COLO668 (cell line): ENCODE data around the gene C14orf132.

Experiments
- DNase-seq: peaks from one replicate; lab custom pipeline; 2025; ENCODE audit not compliant: unreplicated experiment; lab: John Stamatoyannopoulos, UW

The C14orf132 gene

GRCh38 chr14:96039633-96040311, 610 bp downstream of the C14orf132 start:
- DNase-seq, result peak; percentile 68

GRCh38 chr14:96040828-96041371, 1.7 kb downstream of the C14orf132 start:
- DNase-seq, result no peak

GRCh38 chr14:96042248-96042930, 3.2 kb downstream of the C14orf132 start:
- DNase-seq, result no peak

- no peak for DNase-seq
Observed at GRCh38 chr14:96046630-96047029, 7.5 kb downstream of the C14orf132 start.

- no peak for DNase-seq
Observed at GRCh38 chr14:96047101-96047500, 7.9 kb downstream of the C14orf132 start.

GRCh38 chr14:96049932-96050331, 10.8 kb downstream of the C14orf132 start:
- no peak for DNase-seq

- DNase-seq, result no peak
Observed at GRCh38 chr14:96050482-96050881, 11.3 kb downstream of the C14orf132 start.

GRCh38 chr14:96051231-96051630, 12.1 kb downstream of the C14orf132 start:
- no peak for DNase-seq

GRCh38 chr14:96051642-96052540, 12.7 kb downstream of the C14orf132 start:
- DNase-seq, result peak; percentile 43

GRCh38 chr14:96052541-96053247, 13.5 kb downstream of the C14orf132 start:
- no peak for DNase-seq

GRCh38 chr14:96053248-96053599, 14.1 kb downstream of the C14orf132 start:
- no peak for DNase-seq

- peak; percentile 23 for DNase-seq
Observed at GRCh38 chr14:96053600-96054381, 14.6 kb downstream of the C14orf132 start.

- no peak for DNase-seq
Observed at GRCh38 chr14:96054661-96055060, 15.5 kb downstream of the C14orf132 start.

- DNase-seq, result no peak
Observed at GRCh38 chr14:96055065-96055752, 16.0 kb downstream of the C14orf132 start.

- no peak for DNase-seq
Observed at GRCh38 chr14:96055753-96056508, 16.8 kb downstream of the C14orf132 start.

GRCh38 chr14:96056509-96057422, 17.6 kb downstream of the C14orf132 start:
- DNase-seq, result peak; percentile 67

- DNase-seq, result no peak
Observed at GRCh38 chr14:96057738-96058137, 18.6 kb downstream of the C14orf132 start.
